GM21526 (cell line): ENCODE results near the gene SMIM1.

Source experiments
- ATAC-seq: cut with Tn5 transposase; IDR thresholded peaks from one replicate; pipeline ENCODE4 v1.9.1; 2021; ENCODE audit warnings: moderate library complexity; ENCODE audit not compliant: unreplicated experiment, low FRiP score

SMIM1 gene

GRCh38 chr1:3817138-3817740 is 44.7 kb downstream of the SMIM1 start:
- ATAC-seq: no peak

DNA sequence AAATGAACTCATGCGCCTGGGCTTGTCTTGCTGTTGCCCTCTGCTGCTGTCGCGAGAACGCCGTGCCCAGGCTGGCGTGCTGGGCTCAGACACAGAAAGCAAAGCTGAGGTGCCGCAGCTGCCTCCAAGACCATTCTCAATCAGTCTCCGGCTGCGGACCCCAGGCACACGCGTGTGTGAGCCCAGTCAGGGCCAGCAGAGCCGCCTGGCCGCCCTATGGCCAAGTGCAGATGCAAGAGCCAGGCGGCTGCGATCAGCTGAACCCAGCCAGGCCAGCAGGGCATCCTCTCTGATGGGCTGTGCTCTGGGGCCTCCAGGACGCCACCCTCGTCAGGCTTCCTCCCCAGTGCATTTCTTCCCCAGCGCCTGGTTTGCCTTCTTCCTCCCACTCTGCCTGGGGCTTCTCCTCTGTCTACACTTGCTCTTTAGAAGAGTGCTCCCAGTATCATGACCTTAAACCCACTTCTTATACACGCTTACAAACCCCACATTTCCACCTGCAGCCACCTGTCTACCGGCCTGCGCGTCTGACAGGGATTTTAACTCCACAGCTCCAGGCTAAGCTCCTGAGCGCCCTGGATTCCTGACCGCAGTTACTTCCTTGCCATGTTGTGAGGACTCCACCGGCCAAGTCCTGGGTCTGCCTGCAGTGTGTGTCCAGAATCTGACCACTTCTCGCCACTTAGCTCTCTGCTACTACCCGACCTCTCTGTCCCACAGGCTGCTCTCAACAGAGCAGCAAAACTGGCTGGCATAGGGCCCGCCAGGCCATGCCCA is 45.5 kb downstream of the SMIM1 start:
- ATAC-seq: no peak

GRCh38 chr1:3819771-3820200 is 47.2 kb downstream of the SMIM1 start:
- ATAC-seq: no peak

DNA sequence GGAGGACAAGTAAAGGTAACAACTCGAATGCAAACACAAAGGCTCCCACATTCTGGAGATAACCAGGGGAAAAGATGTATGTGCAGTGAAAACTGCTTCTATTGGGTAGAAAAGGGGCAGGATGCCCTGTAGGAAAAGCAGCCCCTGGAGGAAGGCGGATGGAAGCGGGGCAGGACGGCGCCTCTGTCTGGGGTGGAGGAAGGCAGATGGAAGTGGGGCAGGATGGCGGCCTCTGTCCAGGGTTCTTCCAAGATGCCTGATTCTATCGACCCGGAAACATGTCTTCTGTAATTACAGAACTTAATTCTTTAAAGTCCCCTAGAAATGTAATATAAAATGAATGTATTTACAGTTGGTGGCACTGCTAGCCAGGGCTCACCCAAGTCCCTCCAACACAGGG is 47.8 kb downstream of the SMIM1 start:
- ATAC-seq: no peak

DNA sequence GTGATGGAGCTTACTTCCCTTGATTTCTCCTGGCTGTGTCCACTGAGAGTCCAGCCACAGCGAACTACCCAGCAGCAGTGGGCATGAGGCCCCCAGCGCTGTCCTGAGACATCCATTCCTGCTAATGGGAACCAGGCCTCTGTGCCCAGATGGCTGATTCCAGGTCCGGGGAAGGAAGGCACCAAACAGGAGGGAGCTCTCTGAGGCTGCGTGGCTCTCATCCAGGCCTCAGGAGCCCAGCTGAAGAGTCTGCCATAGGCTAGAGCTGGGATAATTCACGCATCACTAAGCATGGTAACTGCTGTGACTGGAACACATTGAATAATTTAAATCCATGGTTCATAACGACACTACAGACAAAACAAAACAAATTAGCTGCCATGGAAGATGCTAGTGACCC is 48.5 kb downstream of the SMIM1 start:
- ATAC-seq: no peak

GRCh38 chr1:3821447-3821846 is 48.9 kb downstream of the SMIM1 start:
- ATAC-seq: no peak

DNA sequence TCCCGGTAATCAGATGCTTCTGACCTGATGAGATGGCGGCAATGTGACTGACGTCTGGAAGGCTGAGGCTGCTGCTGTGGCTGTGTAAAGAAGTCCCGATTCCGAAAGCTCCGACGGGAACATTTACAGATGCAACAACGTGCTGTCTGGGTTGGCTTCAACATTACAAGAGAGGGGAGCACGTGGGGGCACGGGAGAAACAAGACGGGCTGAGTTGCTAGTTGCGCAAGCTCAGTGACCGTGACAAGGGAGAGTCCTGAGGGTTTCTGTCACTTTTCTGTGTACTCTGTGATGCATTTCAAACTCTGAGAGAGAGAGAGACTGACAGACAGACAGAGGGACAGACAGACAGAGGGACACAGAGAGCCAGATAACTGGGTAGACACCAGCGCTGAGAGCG is 49.4 kb downstream of the SMIM1 start:
- no peak for ATAC-seq

GRCh38 chr1:3822421-3822820 is 49.9 kb downstream of the SMIM1 start:
- ATAC-seq: no peak

- no peak for ATAC-seq
Observed at GRCh38 chr1:3824650-3825049, 52.1 kb downstream of the SMIM1 start.

- ATAC-seq: no peak
Observed at GRCh38 chr1:3825356-3825755, 52.8 kb downstream of the SMIM1 start.
